ENCODE data around the gene SAA4.

- TF ChIP-seq EZH2 (IDR thresholded peaks at IDR 0.05; ENCODE audit: insufficient read depth, poor library complexity, severe bottlenecking) (no peak), EZH2phosphoT487 (IDR thresholded peaks at IDR 0.05; ENCODE audit: insufficient read depth, low read depth) (no peak)
These were observed 7.1 kb downstream of the SAA4 start for GRCh38 chr11:18229501-18229900.
